SU-DHL-6 (cell line): ENCODE measurements around the gene SNX15.

Experiments
- H2AFZ ChIP-seq: fragments of 200-600 bp; sonication (generic); 2 replicates; pipeline ENCODE4 v1.6.1; 2014; ENCODE audit warnings: low read depth, mild to moderate bottlenecking, moderate library complexity, mixed read lengths, antibody characterized with exemption, low read length; ENCODE audit not compliant: severe bottlenecking
- H3F3A ChIP-seq: fragments of 200-600 bp; shearing (Covaris generic); 2 replicates; pipeline ENCODE4 v1.6.0; 2016; ENCODE audit warnings: antibody characterized with exemption, mild to moderate bottlenecking; ENCODE audit not compliant: insufficient read depth
- H3K27ac ChIP-seq: fragments of 200-600 bp; sonication (generic); 2 replicates; pipeline ENCODE4 v1.5.1; 2016; ENCODE audit warnings: low read depth, mild to moderate bottlenecking, low read length, moderate library complexity, mixed read lengths
- H3K27me3 ChIP-seq: fragments of 200-600 bp; sonication (generic), shearing (Covaris generic); 2 replicates; pipeline ENCODE4 v1.6.0; 2014; ENCODE audit warnings: mild to moderate bottlenecking, low read length
- H3K36me3 ChIP-seq: fragments of 200-600 bp; sonication (generic); 2 replicates; pipeline ENCODE4 v1.6.1; 2014; ENCODE audit warnings: mild to moderate bottlenecking, low read length, mixed read lengths
- H3K4me2 ChIP-seq: fragments of 300-600, 200-600 bp; shearing (Covaris generic), sonication (generic); 2 replicates; pipeline ENCODE4 v1.6.0; 2014; ENCODE audit warnings: low read length, low read depth, mild to moderate bottlenecking; ENCODE audit not compliant: poor library complexity, severe bottlenecking
- H3K4me3 ChIP-seq: fragments of 200-600 bp; sonication (generic); 2 replicates; pipeline ENCODE4 v1.5.1; 2014; ENCODE audit warnings: antibody characterized with exemption, low read length, mild to moderate bottlenecking, mixed read lengths; ENCODE audit not compliant: insufficient read depth, poor library complexity, severe bottlenecking
- H3K79me2 ChIP-seq: fragments of 200-600 bp; sonication (generic); 2 replicates; pipeline ENCODE4 v1.6.1; 2014; ENCODE audit warnings: mild to moderate bottlenecking, low read length, moderate library complexity; ENCODE audit not compliant: insufficient read depth
- H3K9ac ChIP-seq: fragments of 200-600 bp; sonication (generic); 2 replicates; pipeline ENCODE4 v1.7.0; 2014; ENCODE audit warnings: mild to moderate bottlenecking, low read length
- H3K9me2 ChIP-seq: fragments of 200-600 bp; sonication (generic); replicated peaks from 2 replicates; pipeline ENCODE4 v1.6.1; 2014; ENCODE audit warnings: low read length; ENCODE audit not compliant: insufficient read depth
- H3K9me3 ChIP-seq: fragments of 200-600 bp; sonication (generic); 2 replicates; pipeline ENCODE4 v1.6.1; 2014; ENCODE audit warnings: low read length, mixed read lengths; ENCODE audit not compliant: insufficient read depth
- H4K20me1 ChIP-seq: fragments of 200-600 bp; sonication (generic); 2 replicates; pipeline ENCODE4 v1.6.1; 2014; ENCODE audit warnings: low read depth, mild to moderate bottlenecking, antibody characterized with exemption, low read length, moderate library complexity, mixed read lengths
- CTCF ChIP-seq: fragments of 200-600 bp; sonication (generic); IDR thresholded peaks from one replicate; pipeline ENCODE4 v1.5.1; 2017; ENCODE audit warnings: antibody characterized with exemption, mild to moderate bottlenecking, low read length, moderate library complexity; ENCODE audit not compliant: insufficient read depth, poor library complexity, severe bottlenecking
- EZH2phosphoT487 ChIP-seq: fragments of 200-600 bp; sonication (generic), shearing (Covaris generic); conservative IDR thresholded peaks from 2 replicates; pipeline ENCODE4 v1.6.1; 2018; ENCODE audit warnings: mild to moderate bottlenecking, antibody characterized with exemption, low read length, moderate library complexity, mixed read lengths

SNX15 gene

GRCh38 chr11:65059523-65059922 is 32.3 kb downstream of the SNX15 start:
- Histone ChIP-seq H3K36me3 (no peaks in the 10 kb centered on the region), H3K9me2 (no peaks in the 10 kb centered on the region), H3K4me3 (no peak overlapping the region), H2AFZ (no peak overlapping the region), H3F3A (no peaks in the 10 kb centered on the region), H3K79me2 (no peaks in the 10 kb centered on the region), H3K4me2 (no peak overlapping the region), H3K9ac (no peak overlapping the region), H3K27me3 (no peaks in the 10 kb centered on the region), H4K20me1 (no peaks in the 10 kb centered on the region), H3K9me3 (no peaks in the 10 kb centered on the region), H3K27ac (no peak overlapping the region)
- TF ChIP-seq EZH2phosphoT487 (no peak), CTCF (no peak)

GRCh38 chr11:65059959-65060824 is 33.0 kb downstream of the SNX15 start:
- no peak overlapping the region for H3K4me2 ChIP-seq
- no peaks in the 10 kb centered on the region for H3K9me2 ChIP-seq
- H3K79me2 ChIP-seq, result no peaks in the 10 kb centered on the region
- no peaks in the 10 kb centered on the region for H3F3A ChIP-seq
- no peak overlapping the region for H2AFZ ChIP-seq
- H3K36me3 ChIP-seq, result no peaks in the 10 kb centered on the region
- H3K9me3 ChIP-seq, result no peaks in the 10 kb centered on the region
- no peak overlapping the region for H3K9ac ChIP-seq
- no peak overlapping the region for H3K27ac ChIP-seq
- TF ChIP-seq EZH2phosphoT487 (no peak), CTCF (no peak)
- no peaks in the 10 kb centered on the region for H3K27me3 ChIP-seq
- H4K20me1 ChIP-seq, result no peaks in the 10 kb centered on the region
- no peak overlapping the region for H3K4me3 ChIP-seq

- Histone ChIP-seq H3K27me3 (no peaks in the 10 kb centered on the region), H3K9me3 (no peaks in the 10 kb centered on the region), H3K9ac (no peak overlapping the region), H3K9me2 (no peaks in the 10 kb centered on the region), H3K79me2 (no peaks in the 10 kb centered on the region), H3K4me3 (no peak overlapping the region), H3F3A (no peaks in the 10 kb centered on the region), H4K20me1 (no peaks in the 10 kb centered on the region), H3K36me3 (no peaks in the 10 kb centered on the region), H3K4me2 (no peak overlapping the region), H3K27ac (no peak overlapping the region), H2AFZ (no peak overlapping the region)
- TF ChIP-seq CTCF (no peak), EZH2phosphoT487 (no peak)
Observed at GRCh38 chr11:65060913-65061408, 33.7 kb downstream of the SNX15 start.
